Nephron (organoid): ENCODE data around the gene SEMA5A.

ENCODE experiments used
- H3K27ac Mint-ChIP-seq, 3 experiments: 2 replicates each; pipeline ENCODE4 v1.8.0; 2020; ENCODE audit warnings: mixed read lengths in 3 of 3, mild to moderate bottlenecking in 2 of 3, moderate library complexity in 1 of 3
- H3K27me3 Mint-ChIP-seq: 2 replicates; pipeline ENCODE4 v1.8.0; 2021; ENCODE audit warnings: low read depth, mild to moderate bottlenecking, moderate library complexity, mixed read lengths
- H3K36me3 Mint-ChIP-seq: 2 replicates; pipeline ENCODE4 v1.8.0; 2020; ENCODE audit warnings: low read depth, mixed read lengths
- H3K4me1 Mint-ChIP-seq: 2 replicates; pipeline ENCODE4 v1.8.0; 2020; ENCODE audit warnings: mixed read lengths
- H3K4me3 Mint-ChIP-seq, 3 experiments: 2 replicates each; pipeline ENCODE4 v1.8.0; 2020; ENCODE audit warnings: mild to moderate bottlenecking in 3 of 3, mixed read lengths in 3 of 3, moderate library complexity in 2 of 3
- H3K9me3 Mint-ChIP-seq: 2 replicates; pipeline ENCODE4 v1.8.0; 2020; ENCODE audit warnings: mixed read lengths
- TF ChIP-seq, protein P1 (sequence below), 3 experiments: fragments of 200-600 bp; sonication (generic); IDR thresholded peaks; one replicate each; pipeline ENCODE4 v1.5.0; 2021; ENCODE audit warnings: antibody characterized with exemption in 3 of 3; ENCODE audit not compliant: unreplicated experiment in 3 of 3

The SEMA5A gene

DNA sequence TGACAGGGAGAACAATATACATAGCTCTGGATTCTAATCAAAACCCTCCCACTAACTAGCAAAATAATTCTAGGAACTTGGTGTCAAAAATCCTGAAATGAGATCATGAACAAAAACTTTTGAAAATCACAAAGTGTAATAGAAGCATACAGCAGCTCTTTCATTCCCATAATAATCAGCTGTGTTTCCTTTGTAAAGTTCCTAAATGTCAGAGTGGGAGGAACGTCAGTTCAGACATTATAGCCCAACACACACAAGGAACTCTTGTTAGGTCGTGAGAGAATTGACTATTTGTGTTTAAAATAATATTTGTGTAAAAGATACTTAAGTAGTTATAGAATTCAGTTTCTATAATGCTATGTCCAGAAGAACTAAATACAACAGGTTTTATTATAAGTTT lies 312.8 kb downstream of the SEMA5A start:
- Mint-ChIP-seq H3K4me3 (no peak overlapping the region), H3K36me3 (peaks cover 21% of the 10 kb centered on the region), H3K9me3 (no peaks in the 10 kb centered on the region), H3K4me1 (peaks cover 12% of the 10 kb centered on the region), H3K27ac (peak overlapping the region in 2 of 3 experiments; percentile 6 to 13), H3K27me3 (no peaks in the 10 kb centered on the region)
- TF ChIP-seq, protein P1, sequence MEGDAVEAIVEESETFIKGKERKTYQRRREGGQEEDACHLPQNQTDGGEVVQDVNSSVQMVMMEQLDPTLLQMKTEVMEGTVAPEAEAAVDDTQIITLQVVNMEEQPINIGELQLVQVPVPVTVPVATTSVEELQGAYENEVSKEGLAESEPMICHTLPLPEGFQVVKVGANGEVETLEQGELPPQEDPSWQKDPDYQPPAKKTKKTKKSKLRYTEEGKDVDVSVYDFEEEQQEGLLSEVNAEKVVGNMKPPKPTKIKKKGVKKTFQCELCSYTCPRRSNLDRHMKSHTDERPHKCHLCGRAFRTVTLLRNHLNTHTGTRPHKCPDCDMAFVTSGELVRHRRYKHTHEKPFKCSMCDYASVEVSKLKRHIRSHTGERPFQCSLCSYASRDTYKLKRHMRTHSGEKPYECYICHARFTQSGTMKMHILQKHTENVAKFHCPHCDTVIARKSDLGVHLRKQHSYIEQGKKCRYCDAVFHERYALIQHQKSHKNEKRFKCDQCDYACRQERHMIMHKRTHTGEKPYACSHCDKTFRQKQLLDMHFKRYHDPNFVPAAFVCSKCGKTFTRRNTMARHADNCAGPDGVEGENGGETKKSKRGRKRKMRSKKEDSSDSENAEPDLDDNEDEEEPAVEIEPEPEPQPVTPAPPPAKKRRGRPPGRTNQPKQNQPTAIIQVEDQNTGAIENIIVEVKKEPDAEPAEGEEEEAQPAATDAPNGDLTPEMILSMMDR (IDR thresholded peaks at IDR 0.05; ENCODE audit: unreplicated experiment in 3 of 3) = no peak

DNA sequence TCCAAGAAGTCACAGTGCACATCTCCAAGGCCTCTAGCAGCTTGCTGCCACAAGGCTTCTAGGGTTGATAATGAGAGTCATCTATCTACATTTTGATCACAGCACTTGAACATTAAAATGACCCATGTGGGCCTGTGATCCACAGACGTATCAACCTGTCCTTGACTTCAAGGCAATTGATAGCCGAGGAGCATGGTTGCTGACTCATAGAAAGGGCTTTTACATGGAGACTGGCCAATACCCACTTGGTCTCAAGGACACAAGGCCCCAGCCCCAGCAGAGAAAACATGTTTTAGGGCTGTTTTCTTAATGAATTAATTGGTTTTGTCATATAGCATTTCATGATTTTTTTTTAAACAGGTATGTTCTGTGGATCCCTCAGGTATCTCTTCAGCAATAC lies 314.0 kb downstream of the SEMA5A start:
- no peak overlapping the region for H3K4me3 Mint-ChIP-seq
- no peak overlapping the region for H3K27ac Mint-ChIP-seq
- no peaks in the 10 kb centered on the region for H3K9me3 Mint-ChIP-seq
- H3K36me3 Mint-ChIP-seq = peaks cover 23% of the 10 kb centered on the region
- H3K4me1 Mint-ChIP-seq = peaks cover 12% of the 10 kb centered on the region
- no peaks in the 10 kb centered on the region for H3K27me3 Mint-ChIP-seq
- TF ChIP-seq, protein P1 (IDR thresholded peaks at IDR 0.05; ENCODE audit: unreplicated experiment in 3 of 3) = no peak

DNA sequence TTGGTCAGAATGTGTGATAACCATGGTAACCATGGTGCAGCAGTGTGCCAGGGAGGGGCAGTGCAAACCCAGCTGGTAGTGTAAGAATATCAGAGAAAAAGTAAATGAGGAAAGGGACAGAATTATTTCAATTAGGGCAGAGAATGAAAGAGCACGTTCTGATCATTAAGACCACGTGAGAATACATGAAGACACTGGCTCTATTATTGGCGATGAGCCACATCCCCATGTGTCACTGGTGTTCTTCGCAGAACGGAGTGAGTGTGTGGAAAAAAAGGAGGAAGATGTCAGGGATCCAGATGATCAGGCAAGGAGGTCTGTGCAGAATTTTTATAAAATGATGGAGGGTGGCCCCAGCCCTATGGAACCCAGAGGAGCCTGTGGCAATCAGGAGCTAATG lies 315.5 kb downstream of the SEMA5A start:
- TF ChIP-seq, protein P1 (IDR thresholded peaks at IDR 0.05; ENCODE audit: unreplicated experiment in 3 of 3) = no peak
- Mint-ChIP-seq H3K4me3 (no peak overlapping the region), H3K36me3 (peaks cover 29% of the 10 kb centered on the region), H3K4me1 (peaks cover 12% of the 10 kb centered on the region), H3K27me3 (no peaks in the 10 kb centered on the region), H3K9me3 (no peaks in the 10 kb centered on the region), H3K27ac (no peak overlapping the region)

DNA sequence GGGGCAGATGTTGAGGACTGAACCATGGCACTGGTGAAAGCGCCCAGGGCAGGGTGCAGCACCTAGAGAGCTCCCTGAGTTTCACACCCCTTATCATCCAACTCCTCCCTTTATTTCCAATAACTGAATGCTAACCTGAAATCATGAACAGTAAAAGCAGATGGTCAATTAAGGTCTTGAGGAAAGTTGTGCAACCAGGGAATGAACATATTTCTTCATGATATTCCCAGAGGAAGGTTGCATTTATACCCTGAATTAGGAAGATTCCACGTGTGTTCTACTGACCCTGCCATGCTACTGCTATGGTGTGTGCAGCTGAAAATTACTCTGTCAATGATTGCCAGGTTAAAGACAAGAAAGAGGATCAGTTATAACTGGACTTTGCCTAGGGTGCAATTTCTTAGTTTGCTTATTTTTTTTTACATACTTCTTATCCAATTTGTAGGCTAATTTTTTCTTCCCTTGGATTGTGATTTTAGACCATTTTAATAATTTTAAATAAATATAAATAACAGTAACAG lies 319.8 kb downstream of the SEMA5A start:
- Mint-ChIP-seq H3K4me3 (no peak overlapping the region), H3K36me3 (peaks cover 54% of the 10 kb centered on the region), H3K4me1 (no peaks in the 10 kb centered on the region), H3K27me3 (no peaks in the 10 kb centered on the region), H3K9me3 (no peaks in the 10 kb centered on the region), H3K27ac (peak overlapping the region in 2 of 3 experiments; percentile 46 to 66)
- TF ChIP-seq, protein P1 (IDR thresholded peaks at IDR 0.05; ENCODE audit: unreplicated experiment in 3 of 3) = no peak

DNA sequence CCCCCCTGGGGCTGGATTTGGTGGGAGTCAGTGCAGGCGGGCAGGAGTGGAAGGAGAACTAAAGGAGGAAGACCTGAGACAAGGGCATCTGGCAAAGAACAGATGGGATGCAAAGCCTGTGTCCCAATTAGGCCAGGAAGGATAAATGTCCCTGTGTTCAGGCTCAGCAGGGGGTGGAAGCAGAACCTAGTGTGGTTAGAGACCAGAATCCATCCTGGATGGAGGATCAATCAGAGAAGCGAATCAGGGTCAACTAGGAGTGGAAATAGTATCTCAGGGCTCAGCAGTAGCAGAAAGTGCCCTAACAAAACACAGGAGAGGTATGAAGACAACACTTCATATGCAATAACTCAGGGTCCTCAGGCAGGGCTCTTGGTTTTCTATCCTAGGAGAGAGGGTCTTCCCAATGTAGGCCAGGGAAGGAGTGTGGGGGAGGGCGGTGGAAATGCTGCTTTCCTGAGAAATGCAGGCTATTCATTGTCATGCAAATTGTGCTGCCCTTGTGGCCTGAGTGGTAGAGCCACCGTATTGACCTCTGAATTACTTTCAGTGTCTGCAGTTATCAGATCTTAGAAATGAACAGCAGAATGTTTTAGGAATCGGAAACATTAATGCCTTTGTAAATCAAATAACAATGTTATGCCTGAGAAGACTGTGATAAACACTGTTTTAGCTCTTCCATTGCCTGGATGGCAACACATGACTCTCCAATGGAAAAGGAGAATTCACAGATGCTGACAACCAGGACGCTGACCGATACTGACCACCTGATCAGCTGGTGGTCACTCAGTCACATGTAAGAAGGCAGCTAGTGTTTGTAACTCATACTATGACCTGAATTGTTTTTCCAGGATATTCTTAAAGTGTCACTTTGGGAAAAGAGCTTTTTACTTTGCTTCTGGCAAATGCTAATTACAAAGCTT lies 323.6 kb downstream of the SEMA5A start:
- Mint-ChIP-seq H3K27ac (no peak overlapping the region), H3K4me3 (no peak overlapping the region)
- TF ChIP-seq, protein P1 (IDR thresholded peaks at IDR 0.05; ENCODE audit: unreplicated experiment in 3 of 3) = no peak

More for the DNA sequence above, 323.6 kb downstream of the SEMA5A start:
- peaks cover 68% of the 10 kb centered on the region for H3K36me3 Mint-ChIP-seq
- H3K27me3 Mint-ChIP-seq = no peaks in the 10 kb centered on the region
- H3K4me1 Mint-ChIP-seq = no peaks in the 10 kb centered on the region
- H3K9me3 Mint-ChIP-seq = no peaks in the 10 kb centered on the region
